ENCODE measurements around the gene NFKBIB.

The NFKBIB gene

DNA sequence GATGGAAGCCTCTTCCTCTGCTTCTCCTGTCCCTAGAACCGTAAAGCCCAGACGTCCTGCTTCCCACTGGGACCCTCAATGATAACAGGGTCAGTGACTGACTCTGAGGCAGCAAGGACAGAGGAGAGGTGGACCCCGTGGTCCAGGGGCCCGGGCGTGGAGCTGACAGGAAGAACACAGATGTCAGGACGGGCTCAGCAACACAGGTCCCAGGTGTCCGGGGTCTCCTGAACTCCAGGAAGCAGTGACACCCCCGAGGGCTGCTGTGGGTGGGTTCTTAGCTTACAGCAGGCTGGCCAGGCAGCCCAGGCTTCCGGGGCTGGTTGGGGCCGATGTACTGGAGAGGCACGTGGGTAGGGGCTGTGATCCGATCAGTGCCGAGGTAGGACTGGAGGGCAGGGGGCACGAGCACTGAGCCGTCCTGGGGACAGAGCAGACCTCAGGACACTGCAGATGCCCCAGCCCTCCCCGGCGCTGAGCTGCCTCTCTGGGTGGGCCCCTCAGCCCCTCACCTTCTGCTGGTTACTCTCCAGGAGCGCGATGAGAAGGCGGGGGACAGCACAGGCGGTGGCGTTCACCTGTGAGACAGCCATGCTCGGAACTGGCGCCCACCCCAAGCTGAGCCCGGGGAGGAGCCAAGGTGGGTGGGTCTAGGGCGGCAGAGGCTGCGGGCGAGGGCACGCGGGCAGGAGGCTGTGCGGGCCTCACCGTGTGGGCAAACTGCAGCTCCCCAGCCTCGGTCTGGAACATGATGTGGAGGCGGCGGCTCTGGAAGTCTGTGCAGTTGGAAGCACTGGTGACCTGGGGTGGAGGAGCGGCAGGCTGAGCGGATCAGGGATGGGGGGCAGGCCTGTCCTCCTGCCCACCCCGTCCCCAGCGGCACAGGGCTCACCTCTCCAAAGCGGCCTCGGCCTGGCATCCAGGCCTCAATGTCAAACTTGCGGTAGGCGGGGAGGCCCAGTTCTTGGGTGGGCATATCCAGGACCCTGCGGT lies 15.9 kb downstream of the NFKBIB start:
- Histone ChIP-seq H3K27me3 (ENCODE audit: control insufficient read depth, insufficient read depth, low read length) (no peaks in the 10 kb centered on the region), H3K79me2 (no peaks in the 10 kb centered on the region), H3K9me3 (ENCODE audit: control insufficient read depth, low read length) (no peaks in the 10 kb centered on the region), H3K36me3 (ENCODE audit: control insufficient read depth, insufficient read depth, low read length) (no peaks in the 10 kb centered on the region), H2AFZ (no peak overlapping the region), H3K4me1 (no peaks in the 10 kb centered on the region), H3K4me3 (ENCODE audit: low read depth, low read length) (no peak overlapping the region), H3K9ac (no peak overlapping the region), H3K4me2 (ENCODE audit: low read length) (no peak overlapping the region), H3K27ac (no peak overlapping the region)
- TF ChIP-seq, protein P1, sequence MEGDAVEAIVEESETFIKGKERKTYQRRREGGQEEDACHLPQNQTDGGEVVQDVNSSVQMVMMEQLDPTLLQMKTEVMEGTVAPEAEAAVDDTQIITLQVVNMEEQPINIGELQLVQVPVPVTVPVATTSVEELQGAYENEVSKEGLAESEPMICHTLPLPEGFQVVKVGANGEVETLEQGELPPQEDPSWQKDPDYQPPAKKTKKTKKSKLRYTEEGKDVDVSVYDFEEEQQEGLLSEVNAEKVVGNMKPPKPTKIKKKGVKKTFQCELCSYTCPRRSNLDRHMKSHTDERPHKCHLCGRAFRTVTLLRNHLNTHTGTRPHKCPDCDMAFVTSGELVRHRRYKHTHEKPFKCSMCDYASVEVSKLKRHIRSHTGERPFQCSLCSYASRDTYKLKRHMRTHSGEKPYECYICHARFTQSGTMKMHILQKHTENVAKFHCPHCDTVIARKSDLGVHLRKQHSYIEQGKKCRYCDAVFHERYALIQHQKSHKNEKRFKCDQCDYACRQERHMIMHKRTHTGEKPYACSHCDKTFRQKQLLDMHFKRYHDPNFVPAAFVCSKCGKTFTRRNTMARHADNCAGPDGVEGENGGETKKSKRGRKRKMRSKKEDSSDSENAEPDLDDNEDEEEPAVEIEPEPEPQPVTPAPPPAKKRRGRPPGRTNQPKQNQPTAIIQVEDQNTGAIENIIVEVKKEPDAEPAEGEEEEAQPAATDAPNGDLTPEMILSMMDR (IDR thresholded peaks at IDR 0.05): no peak

DNA sequence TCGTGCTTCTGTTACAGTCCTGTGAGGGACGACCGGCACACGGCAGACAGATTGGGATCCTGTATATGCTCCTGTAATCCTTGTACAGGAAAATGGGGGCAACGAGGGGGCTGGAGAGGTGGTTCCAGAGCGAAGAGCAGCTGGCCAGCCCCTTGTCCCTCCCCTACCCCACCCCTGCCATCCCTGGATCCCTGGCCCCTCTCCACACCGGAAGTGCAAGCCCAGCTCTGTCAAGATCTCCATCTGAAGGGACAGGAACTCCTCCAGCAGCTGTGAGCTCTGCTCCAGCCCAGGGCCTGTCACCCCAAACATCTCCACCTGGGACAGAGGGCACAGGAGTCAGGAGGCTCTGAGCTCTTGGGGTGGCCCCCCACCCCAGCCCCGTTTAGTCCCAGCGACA lies 17.7 kb downstream of the NFKBIB start:
- no peak overlapping the region for H3K27ac ChIP-seq
- no peaks in the 10 kb centered on the region for H3K9me3 ChIP-seq (ENCODE audit: control insufficient read depth, low read length)
- H3K4me1 ChIP-seq: no peaks in the 10 kb centered on the region
- TF ChIP-seq, protein P1 (IDR thresholded peaks at IDR 0.05): no peak
- H3K4me2 ChIP-seq (ENCODE audit: low read length): no peak overlapping the region
- H3K4me3 ChIP-seq (ENCODE audit: low read depth, low read length): no peak overlapping the region
- no peak overlapping the region for H3K9ac ChIP-seq
- H3K27me3 ChIP-seq (ENCODE audit: control insufficient read depth, insufficient read depth, low read length): no peaks in the 10 kb centered on the region
- no peaks in the 10 kb centered on the region for H3K36me3 ChIP-seq (ENCODE audit: control insufficient read depth, insufficient read depth, low read length)
- H3K79me2 ChIP-seq: no peaks in the 10 kb centered on the region
- H2AFZ ChIP-seq: no peak overlapping the region

GRCh38 chr19:38917921-38918491 lies 18.2 kb downstream of the NFKBIB start:
- no peak overlapping the region for H2AFZ ChIP-seq
- H3K9ac ChIP-seq: no peak overlapping the region
- no peaks in the 10 kb centered on the region for H3K36me3 ChIP-seq (ENCODE audit: control insufficient read depth, insufficient read depth, low read length)
- H3K79me2 ChIP-seq: no peaks in the 10 kb centered on the region
- H3K27me3 ChIP-seq (ENCODE audit: control insufficient read depth, insufficient read depth, low read length): no peaks in the 10 kb centered on the region
- H3K4me2 ChIP-seq (ENCODE audit: low read length): no peak overlapping the region
- H3K4me1 ChIP-seq: no peaks in the 10 kb centered on the region
- H3K27ac ChIP-seq: no peak overlapping the region
- H3K4me3 ChIP-seq (ENCODE audit: low read depth, low read length): no peak overlapping the region
- TF ChIP-seq, protein P1 (IDR thresholded peaks at IDR 0.05): no peak
- no peaks in the 10 kb centered on the region for H3K9me3 ChIP-seq (ENCODE audit: control insufficient read depth, low read length)

DNA sequence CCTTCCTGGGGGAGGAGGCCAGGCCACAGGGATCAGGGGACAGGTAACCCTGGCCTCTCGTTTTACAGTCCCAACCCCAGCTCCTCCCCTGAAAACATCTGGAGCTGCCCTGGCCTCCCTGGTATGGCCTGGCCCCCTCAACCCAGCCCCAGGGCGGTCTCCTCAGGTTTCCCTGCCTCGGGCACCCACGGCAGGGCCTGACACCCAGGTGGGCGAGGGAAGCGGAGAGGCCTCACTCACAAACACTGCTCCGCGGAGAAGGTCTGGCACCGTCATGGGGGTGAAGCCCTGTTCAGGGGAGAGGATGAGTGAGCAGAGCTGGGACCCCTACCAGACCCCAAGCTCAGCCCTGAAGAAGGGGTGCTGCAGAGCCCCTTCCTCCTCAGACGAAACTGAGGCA lies 18.8 kb downstream of the NFKBIB start:
- no peaks in the 10 kb centered on the region for H3K9me3 ChIP-seq (ENCODE audit: control insufficient read depth, low read length)
- no peaks in the 10 kb centered on the region for H3K36me3 ChIP-seq (ENCODE audit: control insufficient read depth, insufficient read depth, low read length)
- H3K27ac ChIP-seq: no peak overlapping the region
- no peaks in the 10 kb centered on the region for H3K4me1 ChIP-seq
- H2AFZ ChIP-seq: no peak overlapping the region
- H3K4me3 ChIP-seq (ENCODE audit: low read depth, low read length): no peak overlapping the region
- H3K79me2 ChIP-seq: no peaks in the 10 kb centered on the region
- H3K9ac ChIP-seq: no peak overlapping the region
- H3K4me2 ChIP-seq (ENCODE audit: low read length): no peak overlapping the region
- TF ChIP-seq, protein P1 (IDR thresholded peaks at IDR 0.05): no peak
- H3K27me3 ChIP-seq (ENCODE audit: control insufficient read depth, insufficient read depth, low read length): no peaks in the 10 kb centered on the region
